HG02981 (cell line): ENCODE measurements around the gene INAFM2.

Experiments used
- ATAC-seq: cut with Tn5 transposase; IDR thresholded peaks from one replicate; pipeline ENCODE4 v1.9.1; 2021; ENCODE audit warnings: mild to moderate bottlenecking, moderate library complexity; ENCODE audit not compliant: unreplicated experiment

INAFM2 gene

GRCh38 chr15:40340740-40341400 lies 17.4 kb downstream of the INAFM2 start, which contains the start of gene CCDC9B:
Gene CCDC9B, minus strand, starts transcription at chr15:40340939. Its CDS starts 120 bp downstream, at chr15:40340819.
- ATAC-seq = no peak

- ATAC-seq = no peak
Observed at GRCh38 chr15:40342416-40343320, 19.2 kb downstream of the INAFM2 start.

GRCh38 chr15:40343512-40343911 lies 20.0 kb downstream of the INAFM2 start:
- no peak for ATAC-seq

GRCh38 chr15:40344217-40344616 lies 20.7 kb downstream of the INAFM2 start:
- ATAC-seq = no peak

GRCh38 chr15:40344631-40345120 lies 21.2 kb downstream of the INAFM2 start:
- peak; percentile 67 for ATAC-seq

GRCh38 chr15:40345225-40345866 lies 21.9 kb downstream of the INAFM2 start:
- ATAC-seq = no peak

- ATAC-seq = no peak
Observed at GRCh38 chr15:40345867-40346578, 22.5 kb downstream of the INAFM2 start.

GRCh38 chr15:40346579-40347558 lies 23.4 kb downstream of the INAFM2 start:
- no peak for ATAC-seq

- ATAC-seq = no peak
Observed at GRCh38 chr15:40347559-40348473, 24.3 kb downstream of the INAFM2 start.

- ATAC-seq = no peak
Observed at GRCh38 chr15:40348474-40348870, 25.0 kb downstream of the INAFM2 start.

- no peak for ATAC-seq
Observed at GRCh38 chr15:40349163-40349562, 25.7 kb downstream of the INAFM2 start.

GRCh38 chr15:40352281-40352901 lies 28.9 kb downstream of the INAFM2 start:
- no peak for ATAC-seq

- no peak for ATAC-seq
Observed at GRCh38 chr15:40353697-40354096, 30.2 kb downstream of the INAFM2 start.

- no peak for ATAC-seq
Observed at GRCh38 chr15:40354408-40355171, 31.1 kb downstream of the INAFM2 start.

GRCh38 chr15:40355976-40356585 lies 32.6 kb downstream of the INAFM2 start:
- ATAC-seq = no peak

- no peak for ATAC-seq
Observed at GRCh38 chr15:40357246-40357645, 33.8 kb downstream of the INAFM2 start.
